ENCODE measurements around the gene GFER. TPM values are rescaled to one million over a fixed set of nuclear protein-coding genes. Genes with fewer than 3 reads are reported as not detected.

Gene GFER
- total and polyA plus RNA-seq, 7 experiments from 2014 or later, result 14.0 to 30.8 (median 19.6) TPM

DNA sequence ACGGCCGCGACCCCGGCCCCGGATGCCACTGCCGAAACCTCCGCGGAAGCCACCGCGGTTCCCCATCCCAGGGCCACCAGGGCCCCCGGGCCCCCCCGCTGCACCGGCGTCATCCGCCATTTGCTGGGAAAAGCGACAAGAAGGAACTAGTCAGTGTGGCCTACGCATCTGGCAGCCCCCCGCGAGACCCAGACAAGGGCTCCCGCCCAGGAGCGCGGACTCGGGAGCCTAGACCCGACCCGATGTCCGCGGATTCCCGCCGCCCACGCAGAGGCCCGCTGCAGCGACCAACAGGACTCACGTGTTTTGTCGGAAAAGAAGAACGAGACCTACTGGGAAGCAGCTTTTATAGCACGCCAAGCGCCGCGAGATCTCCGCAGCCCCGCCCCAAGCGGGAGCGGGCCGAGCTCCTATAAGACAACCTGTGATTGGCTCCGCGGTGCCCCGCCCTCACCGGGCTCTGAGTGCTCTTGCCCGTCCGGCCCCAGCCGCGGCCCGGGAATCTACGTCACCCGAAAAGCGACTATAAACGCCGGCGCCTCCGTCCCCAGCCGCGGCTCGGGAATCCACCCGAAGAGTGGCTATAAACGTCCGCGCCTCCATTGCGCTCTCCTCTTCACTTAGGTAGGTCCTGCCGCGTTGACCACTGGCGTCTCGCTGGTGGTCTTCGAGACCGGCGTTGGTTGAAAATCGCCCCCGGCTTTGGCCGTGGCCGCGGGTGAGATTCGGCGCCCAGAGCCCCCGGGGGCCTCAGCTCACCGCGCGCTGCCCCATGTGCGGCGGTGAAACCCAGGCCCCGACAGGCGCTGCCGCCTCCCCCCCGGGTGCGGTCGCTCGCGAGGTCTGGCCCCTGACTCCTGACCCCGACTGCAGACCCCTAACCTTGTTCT, 19.2 kb upstream of the GFER start, which contains the start of gene RPS2:
Gene RPS2 (minus strand): TSS at position 321 of the 890 bp plus-strand sequence. CDS start 201 bp downstream, at position 120.
- intact Hi-C loops (cut with micrococcal nuclease), result loop anchor here (1.0 to 10.0 kb wide), 11 partner anchors 8 to 1284 kb away; partner anchors contain the start of genes TBL3 (in 2 of the 2), ZNF598 (in 2 of the 2), ATP6V0C (in 1 of the 2) and CRAMP1 (in 1 of the 2)
- H3K9me3 Mint-ChIP-seq, result peaks cover 0 to 3% (median 0%) of the 10 kb centered on the region in 11 donors
- ATAC-seq (peak; percentile 97), DNase-seq (peak; percentile 94 to 99 (median 97))
- peak within 1 kb of the TSS; percentile 95 to 98 (median 97) for H3K27ac Mint-ChIP-seq
- H3K4me3 Mint-ChIP-seq, result peak within 1 kb of the TSS; percentile 89 to 97 (median 94)
- Histone ChIP-seq H3K4me3 (ENCODE audit: low read length) (peak within 1 kb of the TSS; percentile 81), H3K4me1 (ENCODE audit: control insufficient read depth in 2 of 2, insufficient read depth in 2 of 2, low read length in 2 of 2) (peaks cover 25 to 41% of the 10 kb centered on the region in 2 donors), H3K27me3 (ENCODE audit: control insufficient read depth in 2 of 2, insufficient read depth in 2 of 2, low read length in 2 of 2) (no peaks in the 10 kb centered on the region), H3K27ac (ENCODE audit: low read depth, low read length) (peak within 1 kb of the TSS; percentile 100), H3K36me3 (ENCODE audit: control insufficient read depth in 2 of 3, insufficient read depth in 3 of 3, low read length in 3 of 3) (peaks cover 8 to 23% (median 10%) of the 10 kb centered on the region in 3 experiments), H3K9me3 (ENCODE audit: control insufficient read depth in 2 of 3, low read length in 3 of 3) (no peaks in the 10 kb centered on the region)
- no peaks in the 10 kb centered on the region for H3K27me3 Mint-ChIP-seq
- peaks cover 3 to 25% (median 10%) of the 10 kb centered on the region in 5 donors for H3K36me3 Mint-ChIP-seq
- peaks cover 21 to 49% (median 32%) of the 10 kb centered on the region in 7 donors for H3K4me1 Mint-ChIP-seq
- CTCF ChIA-PET, result no interaction called here
- POLR2A ChIA-PET, result interaction anchor here (0.6 to 3.5 kb wide), 38 partner anchors 8 to 1585 kb away, joined by 3 to 61 read pairs (median 5); partner anchors contain the start of genes AMDHD2, EME2, FAHD1 and GFER

DNA sequence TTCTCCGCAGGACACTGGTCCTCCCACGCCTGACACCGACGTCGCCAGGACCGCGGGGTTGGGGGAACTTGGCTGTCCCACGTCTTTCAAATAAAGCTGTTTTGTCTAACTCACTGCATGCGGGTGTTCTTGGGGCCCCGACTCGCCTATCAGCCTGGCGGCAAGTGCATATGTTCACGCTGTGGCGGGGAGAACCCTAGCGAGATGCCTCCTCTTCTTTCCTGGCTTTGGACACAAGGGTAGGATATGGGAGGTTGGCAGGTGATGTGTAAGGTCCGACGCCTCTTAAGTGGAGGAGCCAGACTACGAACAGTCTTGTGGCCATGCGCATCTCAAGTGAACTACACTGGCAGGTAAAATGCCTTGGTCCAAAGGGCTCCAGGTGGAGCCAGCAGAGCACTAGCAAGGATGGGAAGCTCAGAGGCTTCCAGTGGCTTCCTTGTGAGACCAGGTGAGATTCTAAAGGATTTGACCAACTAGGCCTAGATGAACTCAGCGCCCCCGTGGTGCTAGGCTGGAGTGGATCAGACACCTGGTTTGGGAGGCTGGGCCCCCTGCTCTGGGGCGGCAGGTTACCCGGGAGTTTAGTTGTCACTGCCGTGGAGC, 18.5 kb upstream of the GFER start:
- no peak for DNase-seq
- Histone ChIP-seq H3K9me3 (ENCODE audit: control insufficient read depth in 2 of 3, low read length in 3 of 3) (no peaks in the 10 kb centered on the region), H3K27ac (ENCODE audit: low read depth, low read length) (peak overlapping the region; percentile 100), H3K36me3 (ENCODE audit: control insufficient read depth in 2 of 3, insufficient read depth in 3 of 3, low read length in 3 of 3) (peaks cover 8 to 22% (median 10%) of the 10 kb centered on the region in 3 experiments), H3K4me3 (ENCODE audit: low read length) (peak overlapping the region; percentile 81), H3K4me1 (ENCODE audit: control insufficient read depth in 2 of 2, insufficient read depth in 2 of 2, low read length in 2 of 2) (peaks cover 21 to 33% of the 10 kb centered on the region in 2 donors), H3K27me3 (ENCODE audit: control insufficient read depth in 2 of 2, insufficient read depth in 2 of 2, low read length in 2 of 2) (no peaks in the 10 kb centered on the region)
- Mint-ChIP-seq H3K36me3 (peaks cover 3 to 23% (median 10%) of the 10 kb centered on the region in 5 donors), H3K4me3 (peak overlapping the region; percentile 89 to 97 (median 94)), H3K27me3 (no peaks in the 10 kb centered on the region), H3K27ac (peak overlapping the region; percentile 95 to 98 (median 97)), H3K4me1 (peaks cover 19 to 43% (median 27%) of the 10 kb centered on the region in 7 donors), H3K9me3 (no peaks in the 10 kb centered on the region)
- intact Hi-C loops (cut with micrococcal nuclease), result loop anchor here (2.0 to 10.0 kb wide), 5 partner anchors 25 to 1285 kb away; partner anchors contain the start of genes CRAMP1 (in 1 of the 2), IFT140 (in 1 of the 2), PGP (in 1 of the 2) and STUB1 (in 1 of the 2)
- no peak for ATAC-seq
- CTCF ChIA-PET, result interaction anchor here (0.8 to 1.2 kb wide), 3 partner anchors 21 to 190 kb away, joined by 3 to 4 read pairs (median 3); partner anchors contain the start of gene TRAF7
- POLR2A ChIA-PET, result interaction anchor here (0.6 to 3.5 kb wide), 33 partner anchors 9 to 1586 kb away, joined by 3 to 61 read pairs (median 5); partner anchors contain the start of genes AMDHD2, EME2, FAHD1 and GFER

DNA sequence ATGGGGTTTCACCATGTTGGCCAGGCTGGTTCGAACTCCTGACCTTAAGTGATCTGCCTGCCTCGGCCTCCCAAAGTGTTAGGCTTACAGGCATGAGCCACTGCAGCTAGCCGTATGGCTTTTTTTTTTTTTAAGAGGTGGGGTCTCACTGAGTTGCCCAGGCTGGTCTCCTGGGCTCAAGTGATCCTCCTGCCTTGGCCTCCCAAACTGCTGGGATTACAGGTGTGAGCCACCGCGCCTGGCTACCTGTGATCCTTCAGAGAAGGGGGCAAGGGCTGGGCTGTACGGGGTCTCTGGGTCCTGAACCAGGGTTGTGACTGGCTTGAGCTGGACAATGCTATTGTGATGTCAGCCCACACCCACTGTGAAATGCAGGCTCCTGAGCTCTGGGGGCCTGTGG, 17.5 kb upstream of the GFER start, which contains the start of gene RNF151:
Gene RNF151 (plus strand): TSS at position 397 of the 400 bp plus-strand sequence. CDS start 26 bp downstream, outside the sequence.
- H3K4me3 ChIP-seq (ENCODE audit: low read length), result peak within 1 kb of the TSS; percentile 81
- H3K4me1 ChIP-seq (ENCODE audit: control insufficient read depth in 2 of 2, insufficient read depth in 2 of 2, low read length in 2 of 2), result peaks cover 23 to 24% of the 10 kb centered on the region in 2 donors
- Mint-ChIP-seq H3K27me3 (no peaks in the 10 kb centered on the region), H3K4me3 (peak within 1 kb of the TSS; percentile 89 to 97 (median 94)), H3K36me3 (peaks cover 3 to 17% (median 5%) of the 10 kb centered on the region in 5 donors), H3K9me3 (no peaks in the 10 kb centered on the region), H3K4me1 (peaks cover 17 to 42% (median 26%) of the 10 kb centered on the region in 7 donors), H3K27ac (peak within 1 kb of the TSS in 8 of 9 donors; percentile 96 to 98 (median 97))
- H3K27ac ChIP-seq (ENCODE audit: low read depth, low read length), result peak within 1 kb of the TSS; percentile 100
- intact Hi-C loops (cut with micrococcal nuclease), result loop anchor here in 1 of 2 donors (10.0 kb wide), 1 partner anchor 352 kb away; the partner anchor contains the start of genes CRAMP1 and IFT140
- DNase-seq (no peak), ATAC-seq (no peak)
- no peaks in the 10 kb centered on the region for H3K27me3 ChIP-seq (ENCODE audit: control insufficient read depth in 2 of 2, insufficient read depth in 2 of 2, low read length in 2 of 2)
- POLR2A ChIA-PET, result interaction anchor here (0.7 to 3.5 kb wide), 7 partner anchors 24 to 442 kb away, joined by 3 to 52 read pairs (median 17); partner anchors contain the start of genes MSRB1, NUBP2, SPSB3 and SYNGR3
- peaks cover 8 to 22% (median 10%) of the 10 kb centered on the region in 3 experiments for H3K36me3 ChIP-seq (ENCODE audit: control insufficient read depth in 2 of 3, insufficient read depth in 3 of 3, low read length in 3 of 3)
- H3K9me3 ChIP-seq (ENCODE audit: control insufficient read depth in 2 of 3, low read length in 3 of 3), result no peaks in the 10 kb centered on the region
- CTCF ChIA-PET, result interaction anchor here (0.8 to 1.2 kb wide), 3 partner anchors 22 to 189 kb away, joined by 3 to 4 read pairs (median 3); partner anchors contain the start of gene TRAF7

DNA sequence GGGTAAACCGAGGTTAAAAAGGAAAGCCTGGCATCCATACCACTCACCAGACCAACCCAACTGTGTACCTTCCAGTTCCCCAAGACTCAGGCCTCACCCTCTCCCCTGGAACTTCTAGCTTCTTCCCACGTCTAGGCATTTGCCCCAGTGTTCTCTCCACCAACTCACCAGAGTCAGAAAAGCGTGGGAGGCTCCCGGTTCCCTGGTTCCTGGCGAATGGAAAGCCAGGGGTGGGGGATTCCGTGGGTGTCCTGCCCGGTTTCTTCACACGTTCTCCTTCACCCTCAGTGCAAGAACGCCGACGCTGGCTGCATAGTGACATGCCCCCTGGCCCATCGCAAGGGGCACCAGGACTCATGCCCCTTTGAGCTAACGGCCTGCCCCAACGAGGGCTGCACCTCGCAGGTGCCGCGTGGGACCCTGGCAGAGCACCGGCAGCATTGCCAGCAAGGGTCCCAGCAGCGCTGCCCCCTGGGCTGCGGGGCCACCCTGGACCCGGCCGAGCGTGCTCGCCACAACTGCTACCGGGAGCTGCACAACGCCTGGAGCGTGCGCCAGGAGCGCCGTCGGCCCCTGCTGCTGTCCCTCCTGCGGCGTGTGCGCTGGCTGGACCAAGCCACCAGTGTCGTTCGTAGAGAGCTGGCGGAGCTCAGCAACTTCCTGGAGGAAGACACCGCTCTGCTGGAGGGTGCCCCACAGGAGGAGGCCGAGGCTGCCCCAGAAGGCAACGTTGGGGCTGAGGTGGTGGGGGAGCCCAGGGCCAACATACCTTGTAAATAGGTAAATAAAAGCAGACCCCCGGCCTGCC, 15.6 kb upstream of the GFER start:
- DNase-seq, result no peak
- ChIA-PET CTCF (no interaction called here), POLR2A (interaction anchor here (0.6 to 1.9 kb wide), 3 partner anchors 101 to 1314 kb away, joined by 3 to 6 read pairs (median 3); partner anchors contain the start of gene TRAF7)
- no peak for ATAC-seq
- intact Hi-C loops (cut with micrococcal nuclease), result loop anchor here in 1 of 2 donors (10.0 kb wide), 1 partner anchor 354 kb away; the partner anchor contains the start of genes CRAMP1 and IFT140
- Mint-ChIP-seq H3K4me3 (no peak overlapping the region), H3K9me3 (peaks cover 0 to 3% (median 0%) of the 10 kb centered on the region in 11 donors), H3K36me3 (peaks cover 3 to 15% (median 5%) of the 10 kb centered on the region in 5 donors), H3K4me1 (peaks cover 28 to 37% (median 33%) of the 10 kb centered on the region in 7 donors), H3K27ac (peak overlapping the region in 3 of 9 donors; percentile 20 to 28 (median 23)), H3K27me3 (peaks cover 0 to 4% (median 0%) of the 10 kb centered on the region in 5 donors)
- Histone ChIP-seq H3K4me1 (ENCODE audit: control insufficient read depth in 2 of 2, insufficient read depth in 2 of 2, low read length in 2 of 2) (peaks cover 20 to 33% of the 10 kb centered on the region in 2 donors), H3K9me3 (ENCODE audit: control insufficient read depth in 2 of 3, low read length in 3 of 3) (no peaks in the 10 kb centered on the region), H3K36me3 (ENCODE audit: control insufficient read depth in 2 of 3, insufficient read depth in 3 of 3, low read length in 3 of 3) (peaks cover 0 to 10% (median 3%) of the 10 kb centered on the region in 3 experiments), H3K27ac (ENCODE audit: low read depth, low read length) (no peak overlapping the region), H3K27me3 (ENCODE audit: control insufficient read depth in 2 of 2, insufficient read depth in 2 of 2, low read length in 2 of 2) (no peaks in the 10 kb centered on the region), H3K4me3 (ENCODE audit: low read length) (no peak overlapping the region)

DNA sequence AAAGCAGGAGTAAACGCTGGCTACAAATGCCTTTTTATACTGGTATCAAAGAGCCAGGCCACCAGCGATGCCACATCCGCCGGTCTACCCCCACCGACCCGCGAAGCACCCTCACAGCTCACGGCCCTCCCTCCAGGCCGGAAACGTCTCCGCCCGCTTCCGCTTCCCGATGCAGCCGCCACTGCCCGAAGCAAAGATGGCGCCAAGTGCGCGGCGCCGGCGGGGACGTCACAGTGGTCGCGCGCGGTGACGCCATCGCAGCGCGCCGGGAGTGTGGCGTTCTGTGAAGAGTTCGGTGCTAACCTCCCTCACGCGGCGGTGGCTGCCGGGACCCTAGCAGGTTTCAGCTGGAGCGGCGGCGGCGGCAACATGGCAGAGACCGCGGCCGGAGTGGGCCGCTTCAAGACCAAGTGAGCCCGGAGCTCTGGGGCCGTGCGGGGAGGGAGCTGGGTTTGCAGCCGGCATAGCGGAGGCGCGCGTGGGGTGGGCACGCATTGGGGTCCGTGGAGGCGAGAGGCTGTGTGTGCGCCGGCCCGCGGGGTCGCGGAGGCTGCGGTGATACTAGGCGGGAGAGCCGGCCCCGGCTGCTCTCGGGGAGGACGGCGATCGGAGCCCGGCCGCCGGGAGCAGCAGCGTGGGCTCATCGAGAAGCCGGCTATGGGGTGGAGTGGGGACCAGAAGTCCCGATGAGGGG, 12.1 kb upstream of the GFER start, which contains the start of gene TBL3:
Gene TBL3 (plus strand): TSS at position 258 of the 694 bp plus-strand sequence. CDS start 112 bp downstream, at position 370.
- Histone ChIP-seq H3K4me3 (ENCODE audit: low read length) (peak within 1 kb of the TSS; percentile 81), H3K27ac (ENCODE audit: low read depth, low read length) (peak within 1 kb of the TSS; percentile 89), H3K27me3 (ENCODE audit: control insufficient read depth in 2 of 2, insufficient read depth in 2 of 2, low read length in 2 of 2) (no peaks in the 10 kb centered on the region), H3K4me1 (ENCODE audit: control insufficient read depth in 2 of 2, insufficient read depth in 2 of 2, low read length in 2 of 2) (peaks cover 7 to 18% of the 10 kb centered on the region in 2 donors), H3K9me3 (ENCODE audit: control insufficient read depth in 2 of 3, low read length in 3 of 3) (no peaks in the 10 kb centered on the region), H3K36me3 (ENCODE audit: control insufficient read depth in 2 of 3, insufficient read depth in 3 of 3, low read length in 3 of 3) (peaks cover 0 to 36% (median 0%) of the 10 kb centered on the region in 3 experiments)
- POLR2A ChIA-PET, result interaction anchor here (0.6 to 3.7 kb wide), 16 partner anchors 9 to 561 kb away, joined by 3 to 38 read pairs (median 6); partner anchors contain the start of genes GFER, MSRB1, NDUFB10 and NOXO1
- Mint-ChIP-seq H3K36me3 (peaks cover 0 to 18% (median 7%) of the 10 kb centered on the region in 5 donors), H3K27me3 (peaks cover 0 to 4% (median 0%) of the 10 kb centered on the region in 5 donors), H3K4me1 (peaks cover 16 to 27% (median 20%) of the 10 kb centered on the region in 7 donors), H3K9me3 (peaks cover 0 to 3% (median 0%) of the 10 kb centered on the region in 11 donors), H3K27ac (peak within 1 kb of the TSS; percentile 93 to 100 (median 98)), H3K4me3 (peak within 1 kb of the TSS; percentile 87 to 98 (median 95))
- DNase-seq (peak; percentile 95 to 99 (median 98)), ATAC-seq (peak; percentile 97)
- intact Hi-C loops (cut with micrococcal nuclease), result loop anchor here (1.0 to 5.0 kb wide), 5 partner anchors 8 to 250 kb away; partner anchors contain the start of genes MSRB1 (in 2 of the 2), RPS2 (in 2 of the 2), E4F1 (in 1 of the 2) and NDUFB10 (in 1 of the 2)
- CTCF ChIA-PET, result interaction anchor here (1.3 kb wide), 1 partner anchor 168 kb away, joined by 4 read pairs; no protein-coding TSS in a partner anchor
